ENCODE data around the gene MAN1A2.

DNA sequence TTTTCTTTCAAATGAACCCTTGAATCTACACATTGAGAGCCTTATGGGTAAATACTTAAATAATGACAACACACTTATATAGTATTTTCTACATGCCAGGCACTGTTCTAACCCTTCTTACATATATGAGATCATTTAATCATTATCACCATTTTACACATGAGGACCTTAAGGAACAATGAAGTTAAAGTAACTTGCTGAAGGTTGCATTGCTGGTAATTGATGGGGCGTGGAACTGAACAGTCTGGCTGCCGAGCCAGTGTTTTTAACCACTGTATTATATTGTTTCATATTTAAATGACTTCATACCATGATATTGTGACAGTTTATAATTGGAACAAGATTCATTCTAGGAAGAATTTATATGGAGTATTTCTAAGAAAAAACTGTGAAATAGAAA, 126.7 kb downstream of the MAN1A2 start:
- TF ChIP-seq CTCF (IDR thresholded peaks at IDR 0.05) (no peak), POLR2A (IDR thresholded peaks at IDR 0.05) (no peak)
